Hepatocyte (in vitro differentiated cells): Measurements from ENCODE around the gene TNK2. TPM values are rescaled to one million over a fixed set of nuclear protein-coding genes. Genes with fewer than 3 reads are reported as not detected.

Experiments used
- DNase-seq: peaks from one replicate; pipeline ENCODE4 v3.0.0-alpha.2; 2016; ENCODE audit warnings: low spot score
- H2AFZ ChIP-seq: fragments of 200-600 bp; sonication (generic); 2 replicates; pipeline ENCODE4 v1.6.0; 2016; ENCODE audit warnings: antibody characterized with exemption, mild to moderate bottlenecking
- H3K27ac ChIP-seq: fragments of 200-600 bp; sonication (generic); 2 replicates; pipeline ENCODE4 v1.5.1; 2016; ENCODE audit warnings: mild to moderate bottlenecking
- H3K27me3 ChIP-seq: fragments of 200-600 bp; sonication (generic); 2 replicates; pipeline ENCODE4 v1.6.1; 2016
- H3K36me3 ChIP-seq: fragments of 200-600 bp; sonication (generic); replicated peaks from 2 replicates; pipeline ENCODE4 v1.5.1; 2016; ENCODE audit warnings: low read depth; ENCODE audit not compliant: insufficient read depth
- H3K4me1 ChIP-seq: fragments of 200-600 bp; sonication (generic); 2 replicates; pipeline ENCODE4 v1.5.1; 2016; ENCODE audit warnings: mild to moderate bottlenecking, moderate library complexity; ENCODE audit not compliant: insufficient read depth
- H3K4me2 ChIP-seq: fragments of 200-600 bp; sonication (generic); 2 replicates; pipeline ENCODE4 v1.6.0; 2016
- H3K4me3 ChIP-seq: fragments of 200-600 bp; sonication (generic); 2 replicates; pipeline ENCODE4 v1.5.1; 2016; ENCODE audit warnings: mild to moderate bottlenecking
- H3K79me2 ChIP-seq: fragments of 200-600 bp; sonication (generic); 2 replicates; pipeline ENCODE4 v1.6.0; 2017; ENCODE audit warnings: mild to moderate bottlenecking
- H3K9me2 ChIP-seq: fragments of 200-600 bp; sonication (generic); replicated peaks from 2 replicates; pipeline ENCODE4 v1.6.0; 2017; ENCODE audit warnings: mild to moderate bottlenecking; ENCODE audit not compliant: insufficient read depth
- H3K9me3 ChIP-seq: fragments of 200-600 bp; sonication (generic); 2 replicates; pipeline ENCODE4 v1.5.1; 2016; ENCODE audit warnings: low read depth, mild to moderate bottlenecking
- H4K20me1 ChIP-seq: fragments of 200-600 bp; sonication (generic); 2 replicates; pipeline ENCODE4 v1.6.0; 2016; ENCODE audit warnings: mild to moderate bottlenecking; ENCODE audit not compliant: insufficient read depth, poor library complexity, severe bottlenecking
- EZH2 ChIP-seq: fragments of 200-600 bp; sonication (generic); IDR thresholded peaks from 2 replicates; pipeline ENCODE4 v1.6.1; 2016; ENCODE audit warnings: antibody characterized with exemption, mild to moderate bottlenecking, borderline replicate concordance
- EZH2phosphoT487 ChIP-seq: fragments of 200-600 bp; sonication (generic); IDR thresholded peaks from one replicate; pipeline ENCODE4 v1.6.1; 2018; ENCODE audit warnings: antibody characterized with exemption, mild to moderate bottlenecking, low read depth, moderate library complexity; ENCODE audit not compliant: unreplicated experiment, severe bottlenecking
- WGBS: methylation state at CpG from one replicate; pipeline ENCODE4 v1.1.6; 2016; ENCODE audit warnings: low lambda C conversion rate; ENCODE audit errors: missing lambda C conversion rate; 5-methylcytosine and 5-hydroxymethylcytosine counted together
- polyA plus RNA-seq: library from polyadenylated mRNA; unstranded; fragments of >200 nt; fragmentation: Nextera tagmentation; extraction: Ambion mirVana; gene quantifications from 2 replicates; pipeline ENCODE4 v1.2.1, GENCODE V29; 2016
- total RNA-seq: library from RNA; depleted of rRNA; stranded (reverse); fragments of >200 nt; gene quantifications from 2 replicates; pipeline ENCODE4 v1.2.3, GENCODE V29; 2014
- TF ChIP-seq, protein P1 (sequence below): fragments of 200-600 bp; sonication (generic); IDR thresholded peaks from 2 replicates; pipeline ENCODE4 v1.5.1; 2016; ENCODE audit warnings: antibody characterized with exemption, mild to moderate bottlenecking; ENCODE audit not compliant: poor library complexity

TNK2 gene
- total and polyA plus RNA-seq, 2 experiments from 2014 or later = 5.9 to 11.6 TPM

DNA sequence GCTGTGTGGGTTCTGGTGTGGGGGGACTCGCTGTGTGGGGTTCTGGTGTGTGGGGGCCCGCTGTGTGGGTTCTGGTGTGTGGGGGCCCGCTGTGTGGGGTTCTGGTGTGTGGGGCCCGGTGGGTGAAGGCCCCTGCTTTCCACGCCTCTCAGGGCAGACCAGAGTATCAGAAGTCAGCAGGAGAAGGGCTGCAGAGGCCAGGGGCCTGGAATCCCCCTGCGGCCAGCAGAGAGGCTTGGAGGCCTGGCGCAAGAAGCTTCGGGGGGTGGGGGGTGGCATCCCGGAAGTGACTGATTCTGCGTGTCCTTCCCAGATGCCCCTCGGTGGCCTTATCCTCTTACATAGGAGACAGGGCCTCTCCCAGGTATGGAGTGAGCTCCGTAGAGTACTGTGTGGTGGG lies 37.4 kb downstream of the TNK2 start:
- Histone ChIP-seq H3K9me3 (no peaks in the 10 kb centered on the region), H4K20me1 (no peaks in the 10 kb centered on the region), H3K9me2 (no peaks in the 10 kb centered on the region), H2AFZ (no peak overlapping the region), H3K4me1 (no peaks in the 10 kb centered on the region), H3K4me3 (no peak overlapping the region), H3K27ac (no peak overlapping the region), H3K36me3 (no peaks in the 10 kb centered on the region), H3K79me2 (no peaks in the 10 kb centered on the region), H3K4me2 (no peak overlapping the region), H3K27me3 (no peaks in the 10 kb centered on the region)
- no peak for DNase-seq
- 95% methylated on average over 7 of the region's 12 CpGs for WGBS
- TF ChIP-seq EZH2 (no peak), EZH2phosphoT487 (no peak)
- TF ChIP-seq, protein P1, sequence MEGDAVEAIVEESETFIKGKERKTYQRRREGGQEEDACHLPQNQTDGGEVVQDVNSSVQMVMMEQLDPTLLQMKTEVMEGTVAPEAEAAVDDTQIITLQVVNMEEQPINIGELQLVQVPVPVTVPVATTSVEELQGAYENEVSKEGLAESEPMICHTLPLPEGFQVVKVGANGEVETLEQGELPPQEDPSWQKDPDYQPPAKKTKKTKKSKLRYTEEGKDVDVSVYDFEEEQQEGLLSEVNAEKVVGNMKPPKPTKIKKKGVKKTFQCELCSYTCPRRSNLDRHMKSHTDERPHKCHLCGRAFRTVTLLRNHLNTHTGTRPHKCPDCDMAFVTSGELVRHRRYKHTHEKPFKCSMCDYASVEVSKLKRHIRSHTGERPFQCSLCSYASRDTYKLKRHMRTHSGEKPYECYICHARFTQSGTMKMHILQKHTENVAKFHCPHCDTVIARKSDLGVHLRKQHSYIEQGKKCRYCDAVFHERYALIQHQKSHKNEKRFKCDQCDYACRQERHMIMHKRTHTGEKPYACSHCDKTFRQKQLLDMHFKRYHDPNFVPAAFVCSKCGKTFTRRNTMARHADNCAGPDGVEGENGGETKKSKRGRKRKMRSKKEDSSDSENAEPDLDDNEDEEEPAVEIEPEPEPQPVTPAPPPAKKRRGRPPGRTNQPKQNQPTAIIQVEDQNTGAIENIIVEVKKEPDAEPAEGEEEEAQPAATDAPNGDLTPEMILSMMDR = no peak

DNA sequence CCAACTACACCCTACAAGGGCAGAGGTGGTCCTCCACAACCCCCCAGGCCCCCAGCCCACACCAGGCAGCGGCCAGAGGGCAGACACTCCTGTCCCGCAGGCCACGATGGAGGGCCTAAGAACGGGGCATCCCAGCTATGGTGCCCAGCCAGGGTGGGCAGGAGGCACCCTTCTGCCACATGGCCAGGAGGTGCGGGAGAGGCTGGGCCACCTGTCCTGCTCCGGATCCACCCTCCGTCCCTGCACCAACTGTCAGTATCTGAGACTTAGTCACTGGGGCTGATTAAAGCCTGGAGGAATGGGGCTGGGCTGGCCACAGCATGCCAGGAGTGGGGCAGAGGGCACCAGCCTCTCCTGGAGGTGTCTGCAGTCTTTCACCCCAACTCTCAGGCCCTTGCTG lies 37.9 kb downstream of the TNK2 start:
- Histone ChIP-seq H3K79me2 (no peaks in the 10 kb centered on the region), H3K9me2 (no peaks in the 10 kb centered on the region), H2AFZ (no peak overlapping the region), H4K20me1 (no peaks in the 10 kb centered on the region), H3K4me2 (no peak overlapping the region), H3K4me3 (no peak overlapping the region), H3K27me3 (no peaks in the 10 kb centered on the region), H3K27ac (no peak overlapping the region), H3K36me3 (no peaks in the 10 kb centered on the region), H3K9me3 (no peaks in the 10 kb centered on the region), H3K4me1 (no peaks in the 10 kb centered on the region)
- WGBS = 90% methylated on average over 7 of the region's 7 CpGs
- no peak for TF ChIP-seq EZH2phosphoT487
- TF ChIP-seq, protein P1 = no peak
- no peak for TF ChIP-seq EZH2
- DNase-seq = no peak

DNA sequence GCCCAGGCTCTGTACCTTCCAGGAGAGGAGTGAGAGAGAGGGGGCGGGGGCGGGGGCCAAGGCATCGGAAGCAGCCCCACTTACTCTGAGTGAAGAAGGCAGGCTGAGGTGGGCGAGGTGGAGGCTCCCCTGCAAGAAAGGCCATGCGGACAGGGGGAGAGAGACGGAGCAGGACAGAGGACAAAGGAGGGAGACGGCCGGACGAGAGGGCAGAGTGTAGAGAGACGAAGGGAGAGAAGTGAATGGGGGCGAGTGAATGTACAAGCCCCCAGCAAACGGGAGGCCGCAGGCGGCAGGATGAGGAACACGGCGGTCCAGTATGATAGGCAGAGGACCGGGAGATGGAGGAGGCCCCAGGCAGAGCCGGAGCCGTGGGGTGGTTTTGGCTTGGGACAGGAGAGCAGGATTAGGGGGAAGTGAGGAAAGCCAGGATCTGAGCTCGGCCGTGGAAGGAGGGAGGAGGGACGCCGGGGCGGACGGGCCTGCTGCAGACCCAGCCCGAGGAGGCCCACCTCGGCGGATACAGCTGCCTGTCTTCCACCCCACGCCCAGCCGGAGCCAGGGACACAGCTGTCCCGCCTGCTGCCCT lies 38.8 kb downstream of the TNK2 start:
- H3K4me1 ChIP-seq = no peaks in the 10 kb centered on the region
- H4K20me1 ChIP-seq = no peaks in the 10 kb centered on the region
- H3K27ac ChIP-seq = no peak overlapping the region
- H3K9me2 ChIP-seq = no peaks in the 10 kb centered on the region
- DNase-seq = no peak
- no peaks in the 10 kb centered on the region for H3K79me2 ChIP-seq
- H3K27me3 ChIP-seq = no peaks in the 10 kb centered on the region
- no peaks in the 10 kb centered on the region for H3K9me3 ChIP-seq
- no peak overlapping the region for H2AFZ ChIP-seq
- H3K4me3 ChIP-seq = no peak overlapping the region
- no peaks in the 10 kb centered on the region for H3K36me3 ChIP-seq
- TF ChIP-seq EZH2 (no peak), EZH2phosphoT487 (no peak)
- TF ChIP-seq, protein P1 = no peak
- 90% methylated on average over 25 of the region's 31 CpGs for WGBS
- no peak overlapping the region for H3K4me2 ChIP-seq
